DND-41 (cell line): Measurements from ENCODE around the gene CLDN14.

Experiments
- ATAC-seq: fragments of 200-7000 bp; cut with Tn5 transposase; 3 replicates; pipeline ENCODE4 v1.9.1; 2021; ENCODE audit warnings: low read depth; ENCODE audit not compliant: insufficient read depth
- DNase-seq: peaks from one replicate; pipeline ENCODE4 v3.0.0-alpha.2; 2020
- H2AFZ ChIP-seq: 2 replicates; pipeline ENCODE4 v1.6.0; 2012; ENCODE audit warnings: low read depth, low read length
- H3K27ac ChIP-seq: 2 replicates; pipeline ENCODE4 v1.5.1; 2012; ENCODE audit warnings: low read length, inconsistent platforms
- H3K27me3 ChIP-seq: fragments of 200-600 bp; sonication (generic); 2 replicates; pipeline ENCODE4 v1.6.0; 2012; ENCODE audit warnings: low read length, mild to moderate bottlenecking, inconsistent platforms; ENCODE audit not compliant: insufficient read depth, poor library complexity
- H3K36me3 ChIP-seq: 2 replicates; pipeline ENCODE4 v1.5.1; 2012; ENCODE audit warnings: low read length, inconsistent platforms; ENCODE audit not compliant: insufficient read depth
- H3K4me1 ChIP-seq: 2 replicates; pipeline ENCODE4 v1.5.1; 2012; ENCODE audit warnings: mild to moderate bottlenecking, low read length; ENCODE audit not compliant: insufficient read depth
- H3K4me2 ChIP-seq: 2 replicates; pipeline ENCODE4 v1.6.0; 2012; ENCODE audit warnings: mild to moderate bottlenecking, moderate library complexity, low read length, inconsistent platforms; ENCODE audit not compliant: insufficient read depth
- H3K4me3 ChIP-seq, 2 experiments: fragments of 200-600 bp in 1 of 2; shearing (Covaris generic) in 1 of 2; 2 replicates each; pipeline ENCODE4 v1.5.1; 2012 to 2016; ENCODE audit warnings: inconsistent platforms in 2 of 2, low read length in 2 of 2, mild to moderate bottlenecking in 2 of 2, low read depth in 1 of 2, moderate library complexity in 1 of 2
- H3K79me2 ChIP-seq: 2 replicates; pipeline ENCODE4 v1.6.0; 2012; ENCODE audit warnings: low read length, inconsistent platforms; ENCODE audit not compliant: insufficient read depth
- H3K9ac ChIP-seq: 2 replicates; pipeline ENCODE4 v1.6.0; 2012; ENCODE audit warnings: low read depth, mild to moderate bottlenecking, inconsistent platforms, low read length, moderate library complexity
- H3K9me3 ChIP-seq: 2 replicates; pipeline ENCODE4 v1.5.1; 2012; ENCODE audit warnings: low read length, moderate library complexity, mild to moderate bottlenecking, inconsistent platforms; ENCODE audit not compliant: insufficient read depth, severe bottlenecking
- H4K20me1 ChIP-seq: 2 replicates; pipeline ENCODE4 v1.6.0; 2012; ENCODE audit warnings: low read length; ENCODE audit not compliant: insufficient read depth
- EZH2 ChIP-seq: IDR thresholded peaks from 3 replicates; pipeline ENCODE4 v1.6.1; 2012; ENCODE audit warnings: borderline replicate concordance, low read depth, mild to moderate bottlenecking, moderate library complexity, low read length, inconsistent platforms; ENCODE audit not compliant: severe bottlenecking
- TF ChIP-seq, protein P1 (sequence below): IDR thresholded peaks from 2 replicates; pipeline ENCODE4 v1.5.1; 2012; ENCODE audit warnings: borderline replicate concordance, low read length, moderate library complexity, mild to moderate bottlenecking; ENCODE audit not compliant: poor library complexity, severe bottlenecking; ENCODE audit errors: extremely low read depth

The CLDN14 gene, protein sequence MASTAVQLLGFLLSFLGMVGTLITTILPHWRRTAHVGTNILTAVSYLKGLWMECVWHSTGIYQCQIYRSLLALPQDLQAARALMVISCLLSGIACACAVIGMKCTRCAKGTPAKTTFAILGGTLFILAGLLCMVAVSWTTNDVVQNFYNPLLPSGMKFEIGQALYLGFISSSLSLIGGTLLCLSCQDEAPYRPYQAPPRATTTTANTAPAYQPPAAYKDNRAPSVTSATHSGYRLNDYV

GRCh38 chr21:36479415-36480402, at the start of gene CLDN14:
Gene CLDN14, minus strand, starts transcription at chr21:36480122. Its CDS starts 18,427 bp downstream, at chr21:36461695.
- Histone ChIP-seq H3K4me1 (no peaks in the 10 kb centered on the region), H3K4me2 (no peak within 1 kb of the TSS), H3K27me3 (no peaks in the 10 kb centered on the region), H3K27ac (no peak within 1 kb of the TSS), H3K79me2 (no peaks in the 10 kb centered on the region), H3K36me3 (no peaks in the 10 kb centered on the region), H3K4me3 (no peak within 1 kb of the TSS), H3K9ac (no peak within 1 kb of the TSS), H4K20me1 (no peaks in the 10 kb centered on the region), H2AFZ (no peak within 1 kb of the TSS), H3K9me3 (no peaks in the 10 kb centered on the region)
- ATAC-seq = no peak
- no peak for TF ChIP-seq EZH2
- TF ChIP-seq, protein P1, sequence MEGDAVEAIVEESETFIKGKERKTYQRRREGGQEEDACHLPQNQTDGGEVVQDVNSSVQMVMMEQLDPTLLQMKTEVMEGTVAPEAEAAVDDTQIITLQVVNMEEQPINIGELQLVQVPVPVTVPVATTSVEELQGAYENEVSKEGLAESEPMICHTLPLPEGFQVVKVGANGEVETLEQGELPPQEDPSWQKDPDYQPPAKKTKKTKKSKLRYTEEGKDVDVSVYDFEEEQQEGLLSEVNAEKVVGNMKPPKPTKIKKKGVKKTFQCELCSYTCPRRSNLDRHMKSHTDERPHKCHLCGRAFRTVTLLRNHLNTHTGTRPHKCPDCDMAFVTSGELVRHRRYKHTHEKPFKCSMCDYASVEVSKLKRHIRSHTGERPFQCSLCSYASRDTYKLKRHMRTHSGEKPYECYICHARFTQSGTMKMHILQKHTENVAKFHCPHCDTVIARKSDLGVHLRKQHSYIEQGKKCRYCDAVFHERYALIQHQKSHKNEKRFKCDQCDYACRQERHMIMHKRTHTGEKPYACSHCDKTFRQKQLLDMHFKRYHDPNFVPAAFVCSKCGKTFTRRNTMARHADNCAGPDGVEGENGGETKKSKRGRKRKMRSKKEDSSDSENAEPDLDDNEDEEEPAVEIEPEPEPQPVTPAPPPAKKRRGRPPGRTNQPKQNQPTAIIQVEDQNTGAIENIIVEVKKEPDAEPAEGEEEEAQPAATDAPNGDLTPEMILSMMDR = no peak
- no peak for DNase-seq

DNA sequence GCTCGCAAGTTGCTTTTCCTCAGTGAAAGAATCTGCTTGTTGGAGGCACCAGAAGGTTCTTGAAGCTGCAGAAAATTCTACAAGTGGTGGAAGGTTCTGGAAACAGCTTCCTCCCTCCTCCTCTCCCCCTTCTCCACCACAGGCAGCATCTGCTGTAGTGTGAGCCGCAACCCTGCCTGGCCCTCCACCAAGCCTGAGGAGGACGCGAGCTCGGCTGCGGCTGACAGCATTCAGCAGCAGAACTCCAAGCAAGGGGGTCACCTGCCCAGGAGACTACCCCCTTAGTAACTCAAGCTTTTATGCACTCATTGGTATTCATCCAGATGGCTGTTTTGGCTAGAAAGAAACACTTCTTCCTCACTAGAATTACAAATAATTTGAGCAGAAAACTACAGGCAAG, 48.8 kb upstream of the CLDN14 start:
- H3K4me1 ChIP-seq = no peaks in the 10 kb centered on the region

DNA sequence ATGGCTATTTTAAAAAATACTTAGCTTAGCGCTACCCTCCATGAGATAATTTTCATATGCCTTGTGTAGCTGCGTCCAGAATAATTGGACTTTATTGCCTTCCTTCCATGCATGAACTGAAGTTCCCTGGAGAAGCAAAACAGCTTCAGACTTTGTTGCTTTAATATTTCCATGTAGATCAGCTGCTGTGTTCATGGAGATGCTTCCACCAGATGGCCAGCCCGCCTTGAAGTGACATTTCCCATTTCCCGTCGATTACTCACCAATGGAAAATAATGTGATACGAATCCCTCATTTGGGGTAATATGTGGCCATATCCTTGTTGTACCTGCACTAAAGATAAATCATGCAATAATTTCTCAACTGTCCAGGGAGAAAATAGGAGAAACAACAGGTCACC, 47.4 kb upstream of the CLDN14 start:
- H3K9ac ChIP-seq = no peak overlapping the region
- no peak for ATAC-seq
- H3K4me2 ChIP-seq = no peak overlapping the region
- DNase-seq = no peak
- TF ChIP-seq, protein P1 = no peak
- TF ChIP-seq EZH2 = no peak
- H3K4me3 ChIP-seq = no peak overlapping the region
- no peak overlapping the region for H2AFZ ChIP-seq
- H3K36me3 ChIP-seq = no peaks in the 10 kb centered on the region
- H3K4me1 ChIP-seq = no peaks in the 10 kb centered on the region
- no peaks in the 10 kb centered on the region for H4K20me1 ChIP-seq
- H3K27me3 ChIP-seq = peaks cover 4% of the 10 kb centered on the region
- no peaks in the 10 kb centered on the region for H3K79me2 ChIP-seq
- H3K27ac ChIP-seq = no peak overlapping the region
- H3K9me3 ChIP-seq = no peaks in the 10 kb centered on the region

More for the DNA sequence above, 48.8 kb upstream of the CLDN14 start:
- no peaks in the 10 kb centered on the region for H3K9me3 ChIP-seq
- H3K4me2 ChIP-seq = no peak overlapping the region
- H3K27me3 ChIP-seq = peaks cover 4% of the 10 kb centered on the region
- ATAC-seq = no peak
- H3K36me3 ChIP-seq = no peaks in the 10 kb centered on the region
- DNase-seq = no peak
- H2AFZ ChIP-seq = no peak overlapping the region
- no peak overlapping the region for H3K4me3 ChIP-seq
- no peaks in the 10 kb centered on the region for H4K20me1 ChIP-seq
- H3K79me2 ChIP-seq = no peaks in the 10 kb centered on the region
- no peak overlapping the region for H3K9ac ChIP-seq
- H3K27ac ChIP-seq = no peak overlapping the region
- TF ChIP-seq EZH2 = no peak
- TF ChIP-seq, protein P1 = no peak
